Keratinocyte (primary cell): ENCODE data around the gene VSIG10L2. TPM values are rescaled to one million over a fixed set of nuclear protein-coding genes. Genes with fewer than 3 reads are reported as not detected.
A peak's percentile ranks its signal among the peaks of the same experiment; 100 is the strongest.

Source experiments
- DNase-seq: peaks from one replicate; pipeline ENCODE4 v3.0.0-alpha.2; 2011; ENCODE audit warnings: low read depth, missing footprints, low spot score
- FAIRE-seq: peaks from 2 replicates; lab custom pipeline; 2011; peaks lifted over from hg19 to GRCh38; lab: Jason Lieb, UNC
- H2AFZ ChIP-seq: 2 replicates; pipeline ENCODE4 v1.6.0; 2012; ENCODE audit warnings: low read length, control low read depth, inconsistent platforms; ENCODE audit not compliant: control insufficient read depth
- H3K27ac ChIP-seq: 2 replicates; pipeline ENCODE4 v1.5.1; 2011; ENCODE audit warnings: low read length; ENCODE audit not compliant: control insufficient read depth, insufficient read depth
- H3K27me3 ChIP-seq: 3 replicates; pipeline ENCODE4 v1.6.0; 2011; ENCODE audit warnings: low read length; ENCODE audit not compliant: control insufficient read depth, insufficient read depth; ENCODE audit errors: extremely low read depth
- H3K36me3 ChIP-seq, 2 experiments: 2 replicates in 1 of 2; 3 replicates in 1 of 2; pipeline ENCODE4 v1.5.1; 2011; ENCODE audit warnings: low read length in 2 of 2, mild to moderate bottlenecking in 1 of 2; ENCODE audit not compliant: control insufficient read depth in 2 of 2, insufficient read depth in 2 of 2; ENCODE audit errors: extremely low read depth in 1 of 2
- H3K4me1 ChIP-seq: 3 replicates; pipeline ENCODE4 v1.5.1; 2011; ENCODE audit warnings: low read length; ENCODE audit not compliant: control insufficient read depth, insufficient read depth; ENCODE audit errors: extremely low read depth
- H3K4me2 ChIP-seq: 3 replicates; pipeline ENCODE4 v1.6.0; 2011; ENCODE audit warnings: low read depth, low read length; ENCODE audit not compliant: control insufficient read depth, insufficient read depth; ENCODE audit errors: extremely low read depth
- H3K4me3 ChIP-seq, 3 experiments: fragments of 200-600 bp in 1 of 3; sonication (generic) in 1 of 3; 2 replicates in 2 of 3; 3 replicates in 1 of 3; pipeline ENCODE4 v1.5.1; 2011 to 2016; ENCODE audit warnings: low read length in 3 of 3, mild to moderate bottlenecking in 3 of 3, control low read depth in 2 of 3, inconsistent platforms in 1 of 3, low read depth in 1 of 3, mixed read lengths in 1 of 3, mixed run types in 1 of 3, moderate library complexity in 1 of 3; ENCODE audit not compliant: control insufficient read depth in 2 of 3, insufficient read depth in 2 of 3; ENCODE audit errors: extremely low read depth in 1 of 3
- H3K79me2 ChIP-seq: 2 replicates; pipeline ENCODE4 v1.6.0; 2012; ENCODE audit warnings: low read length; ENCODE audit not compliant: control insufficient read depth, insufficient read depth
- H3K9ac ChIP-seq: 3 replicates; pipeline ENCODE4 v1.6.0; 2011; ENCODE audit warnings: low read length; ENCODE audit not compliant: control insufficient read depth, insufficient read depth; ENCODE audit errors: extremely low read depth
- H3K9me1 ChIP-seq: 3 replicates; pipeline ENCODE4 v1.6.0; 2011; ENCODE audit warnings: low read length; ENCODE audit not compliant: control insufficient read depth, insufficient read depth; ENCODE audit errors: extremely low read depth
- H3K9me3 ChIP-seq: 2 replicates; pipeline ENCODE4 v1.5.1; 2012; ENCODE audit warnings: low read depth, low read length; ENCODE audit not compliant: control insufficient read depth
- H4K20me1 ChIP-seq: 3 replicates; pipeline ENCODE4 v1.6.0; 2011; ENCODE audit warnings: low read length; ENCODE audit not compliant: control insufficient read depth, insufficient read depth; ENCODE audit errors: extremely low read depth
- EZH2 ChIP-seq: IDR thresholded peaks from one replicate; pipeline ENCODE4 v1.6.1; 2012; ENCODE audit warnings: inconsistent platforms, mild to moderate bottlenecking, low read length, moderate library complexity
- dilution Hi-C: fragments of 300-500 bp; cut with MboI; formaldehyde crosslinking; loops from one replicate; pipeline ENCODE4 v1.7.0; 2020; ENCODE audit warnings: low sequenced_read_pairs; ENCODE audit not compliant: extremely low pct_ligation_motif_present
- polyA plus RNA-seq, 5 experiments: library from polyadenylated mRNA; depleted of rRNA in 3 of 5; stranded (reverse) in 3 of 5; stranded (forward) in 1 of 5; unstranded in 1 of 5; fragments of >200 nt; gene quantifications; 1 replicate in 1 of 5; 2 replicates in 3 of 5; 3 replicates in 1 of 5; pipeline versions ENCODE4 v1.2.1 to v1.2.3, GENCODE V29; 2011 to 2012; ENCODE audit warnings: missing spikeins in 2 of 5, low read depth in 1 of 5, low replicate concordance in 1 of 5
- TF ChIP-seq, protein P1 (sequence below), 3 experiments: IDR thresholded peaks in 1 of 3; conservative IDR thresholded peaks in 1 of 3; optimal IDR thresholded peaks in 1 of 3; 2 replicates in 2 of 3; 3 replicates in 1 of 3; pipeline versions ENCODE3 to v1.5.1; 2011; ENCODE audit warnings: low read length in 3 of 3, mild to moderate bottlenecking in 3 of 3, moderate library complexity in 2 of 3, control low read depth in 1 of 3, inconsistent platforms in 1 of 3; ENCODE audit not compliant: insufficient read depth in 2 of 3; ENCODE audit errors: extremely low read depth in 1 of 3

Gene VSIG10L2
- polyA plus RNA-seq, 1 donor (not counting 4 experiments of a cell fraction or from before 2014, with no cell fraction given): 0.09 TPM

DNA sequence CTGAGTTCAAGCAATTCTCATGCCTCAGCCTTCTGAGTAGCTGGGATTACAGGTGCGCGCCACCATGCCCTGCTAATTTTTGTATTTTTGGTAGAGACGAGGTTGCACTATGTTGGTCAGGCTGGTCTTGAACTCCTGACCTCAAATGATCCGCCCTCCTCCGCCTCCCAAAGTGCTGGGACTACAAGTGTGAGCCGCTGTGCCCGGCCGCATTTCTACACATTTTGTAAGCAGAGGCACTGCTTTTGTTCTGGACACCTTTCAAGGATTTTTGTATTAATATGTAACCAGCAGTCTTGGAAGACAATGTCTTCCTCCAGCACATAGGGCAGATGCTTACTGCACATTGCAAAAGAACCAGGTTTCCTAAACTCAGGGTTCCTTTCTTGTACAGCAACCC is 11.4 kb upstream of the VSIG10L2 start:
- H3K4me3 ChIP-seq: no peak overlapping the region
- H2AFZ ChIP-seq: no peak overlapping the region
- no peak overlapping the region for H3K27ac ChIP-seq
- peaks cover 29% of the 10 kb centered on the region for H3K27me3 ChIP-seq
- H4K20me1 ChIP-seq: no peaks in the 10 kb centered on the region
- no peak overlapping the region for H3K4me2 ChIP-seq
- DNase-seq: no peak
- H3K9me3 ChIP-seq: no peaks in the 10 kb centered on the region
- no peaks in the 10 kb centered on the region for H3K79me2 ChIP-seq
- TF ChIP-seq, protein P1, sequence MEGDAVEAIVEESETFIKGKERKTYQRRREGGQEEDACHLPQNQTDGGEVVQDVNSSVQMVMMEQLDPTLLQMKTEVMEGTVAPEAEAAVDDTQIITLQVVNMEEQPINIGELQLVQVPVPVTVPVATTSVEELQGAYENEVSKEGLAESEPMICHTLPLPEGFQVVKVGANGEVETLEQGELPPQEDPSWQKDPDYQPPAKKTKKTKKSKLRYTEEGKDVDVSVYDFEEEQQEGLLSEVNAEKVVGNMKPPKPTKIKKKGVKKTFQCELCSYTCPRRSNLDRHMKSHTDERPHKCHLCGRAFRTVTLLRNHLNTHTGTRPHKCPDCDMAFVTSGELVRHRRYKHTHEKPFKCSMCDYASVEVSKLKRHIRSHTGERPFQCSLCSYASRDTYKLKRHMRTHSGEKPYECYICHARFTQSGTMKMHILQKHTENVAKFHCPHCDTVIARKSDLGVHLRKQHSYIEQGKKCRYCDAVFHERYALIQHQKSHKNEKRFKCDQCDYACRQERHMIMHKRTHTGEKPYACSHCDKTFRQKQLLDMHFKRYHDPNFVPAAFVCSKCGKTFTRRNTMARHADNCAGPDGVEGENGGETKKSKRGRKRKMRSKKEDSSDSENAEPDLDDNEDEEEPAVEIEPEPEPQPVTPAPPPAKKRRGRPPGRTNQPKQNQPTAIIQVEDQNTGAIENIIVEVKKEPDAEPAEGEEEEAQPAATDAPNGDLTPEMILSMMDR (optimal IDR thresholded peaks at IDR 0.05 in 1 of 3, IDR thresholded peaks at IDR 0.05 in 1 of 3, conservative IDR thresholded peaks at IDR 0.05 in 1 of 3; ENCODE audit: extremely low read depth in 1 of 3, insufficient read depth in 2 of 3, low read length in 3 of 3): no peak
- TF ChIP-seq EZH2: no peak
- H3K9me1 ChIP-seq: no peaks in the 10 kb centered on the region
- H3K36me3 ChIP-seq: no peaks in the 10 kb centered on the region
- dilution Hi-C loops: loop anchor here (25.0 kb wide), 1 partner anchor 278 kb away; the partner anchor contains the start of genes FAM118B and RPUSD4
- FAIRE-seq: no peak
- H3K4me1 ChIP-seq: no peaks in the 10 kb centered on the region
- H3K9ac ChIP-seq: no peak overlapping the region

DNA sequence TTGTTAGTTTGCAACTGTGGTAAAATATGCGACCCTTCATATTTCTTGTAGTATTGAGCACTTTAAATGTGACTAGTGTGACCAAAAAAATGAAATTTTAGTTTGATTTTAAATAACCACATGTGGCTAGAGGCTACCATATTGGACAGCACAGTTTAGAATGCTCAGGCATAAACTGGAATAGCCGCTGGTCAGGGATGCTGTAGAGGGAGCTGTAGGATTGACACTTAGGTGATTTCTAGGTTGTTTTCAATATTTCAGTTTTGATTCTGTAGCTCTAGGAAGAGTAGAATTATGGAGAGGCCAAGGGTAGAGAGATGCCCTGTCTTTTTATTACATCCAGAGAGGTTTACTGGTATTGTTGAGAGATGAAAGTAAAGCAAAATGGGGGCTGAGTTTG is 10.8 kb upstream of the VSIG10L2 start:
- Histone ChIP-seq H3K9ac (no peak overlapping the region), H3K27ac (no peak overlapping the region), H3K4me1 (no peaks in the 10 kb centered on the region), H3K4me2 (no peak overlapping the region), H3K9me1 (no peaks in the 10 kb centered on the region), H3K27me3 (peaks cover 23% of the 10 kb centered on the region), H3K79me2 (no peaks in the 10 kb centered on the region), H3K36me3 (no peaks in the 10 kb centered on the region), H4K20me1 (no peaks in the 10 kb centered on the region), H2AFZ (no peak overlapping the region), H3K4me3 (no peak overlapping the region), H3K9me3 (no peaks in the 10 kb centered on the region)
- TF ChIP-seq EZH2: no peak
- TF ChIP-seq, protein P1 (optimal IDR thresholded peaks at IDR 0.05 in 1 of 3, IDR thresholded peaks at IDR 0.05 in 1 of 3, conservative IDR thresholded peaks at IDR 0.05 in 1 of 3; ENCODE audit: extremely low read depth in 1 of 3, insufficient read depth in 2 of 3, low read length in 3 of 3): peak in 1 of 3 experiments; percentile 27
- dilution Hi-C loops: loop anchor here (25.0 kb wide), 1 partner anchor 277 kb away; the partner anchor contains the start of genes FAM118B and RPUSD4
- FAIRE-seq: no peak
- no peak for DNase-seq
